PC-9 (cell line): ENCODE measurements around the gene DNAJB13. TPM values are rescaled to one million over a fixed set of nuclear protein-coding genes. Genes with fewer than 3 reads are reported as not detected.
A peak's percentile ranks its signal among the peaks of the same experiment; 100 is the strongest.

Source experiments
- Bru-seq: library from RNA; stranded (reverse); fragments of 400-500 nt; gene quantifications from one replicate; lab custom pipeline; 2021; lab: Mats Ljungman, UMichigan
- BruChase-seq, 2 experiments: library from RNA; stranded (reverse); fragments of 400-500 nt; gene quantifications; one replicate each; lab custom pipeline; 2021; lab: Mats Ljungman, UMichigan
- BruUV-seq: library from RNA; stranded (reverse); fragments of 400-500 nt; replicated peaks from 2 replicates; lab custom pipeline; 2021; lab: Mats Ljungman, UMichigan
- CTCF ChIA-PET: fragments of 300-600 bp; sonication (Branson Sonifier 250); formaldehyde crosslinking; loops from one replicate; lab custom pipeline; 2022; ENCODE audit warnings: antibody characterized with exemption; lab: Charles Lee
- POLR2A ChIA-PET: fragments of 300-600 bp; sonication (Branson Sonifier 250); formaldehyde crosslinking; loops from one replicate; lab custom pipeline; 2022; ENCODE audit warnings: antibody characterized with exemption; ENCODE audit not compliant: unreplicated experiment; lab: Charles Lee
- DNase-seq, 2 experiments: peaks; one replicate each; pipeline versions ENCODE4 v3.0.0 to v3.0.0-alpha.2; 2015 to 2022; ENCODE audit warnings: mixed read lengths in 1 of 2
- H2AFZ ChIP-seq: fragments of 200-600 bp; sonication (generic); 2 replicates; pipeline ENCODE4 v1.8.1; 2017; ENCODE audit warnings: antibody characterized with exemption
- H3F3A ChIP-seq: fragments of 200-600 bp; sonication (generic); 2 replicates; pipeline ENCODE4 v1.8.1; 2017; ENCODE audit warnings: antibody characterized with exemption, mild to moderate bottlenecking, low read depth; ENCODE audit not compliant: insufficient read depth
- H3K27ac ChIP-seq: fragments of 200-600 bp; sonication (generic); 2 replicates; pipeline ENCODE4 v1.6.1; 2016; ENCODE audit warnings: mixed run types
- H3K27me3 ChIP-seq: fragments of 200-600 bp; sonication (generic); 2 replicates; pipeline ENCODE4 v1.6.1; 2016; ENCODE audit warnings: low read depth, mixed run types; ENCODE audit not compliant: insufficient read depth
- H3K36me3 ChIP-seq: fragments of 200-600 bp; sonication (generic); 2 replicates; pipeline ENCODE4 v1.6.1; 2016; ENCODE audit warnings: low read depth, mixed run types
- H3K4me1 ChIP-seq: fragments of 200-600 bp; sonication (generic); replicated peaks from 2 replicates; pipeline ENCODE4 v1.6.1; 2016; ENCODE audit warnings: mixed run types; ENCODE audit not compliant: insufficient read depth
- H3K4me2 ChIP-seq: fragments of 200-600 bp; sonication (generic); 2 replicates; pipeline ENCODE4 v1.6.1; 2017; ENCODE audit warnings: mixed run types
- H3K4me3 ChIP-seq: fragments of 200-600 bp; sonication (generic); 2 replicates; pipeline ENCODE4 v1.6.1; 2016; ENCODE audit warnings: mixed run types
- H3K79me2 ChIP-seq: fragments of 200-600 bp; sonication (generic); 2 replicates; pipeline ENCODE4 v1.6.1; 2017; ENCODE audit warnings: low read depth, mixed run types
- H3K9me2 ChIP-seq: fragments of 200-600 bp; sonication (generic); 2 replicates; pipeline ENCODE4 v1.8.1; 2017; ENCODE audit warnings: mild to moderate bottlenecking; ENCODE audit not compliant: insufficient read depth
- H3K9me3 ChIP-seq: fragments of 200-600 bp; sonication (generic); 2 replicates; pipeline ENCODE4 v1.8.1; 2016; ENCODE audit warnings: low read depth; ENCODE audit not compliant: insufficient read depth
- H4K20me1 ChIP-seq: fragments of 200-600 bp; sonication (generic); 2 replicates; pipeline ENCODE4 v1.8.1; 2017; ENCODE audit not compliant: insufficient read depth
- EZH2 ChIP-seq: fragments of 200-600 bp; sonication (generic); IDR thresholded peaks from 2 replicates; pipeline ENCODE4 v1.8.0; 2017; ENCODE audit warnings: antibody characterized with exemption, low read depth
- intact Hi-C: fragments of 100-400 bp; cut with micrococcal nuclease; formaldehyde crosslinking; loops from one replicate; pipeline ENCODE4 v1.10.0; 2022; ENCODE audit not compliant: unreplicated experiment
- long read RNA-seq: library from polyadenylated mRNA; stranded (forward); transcript quantifications from one replicate; pipeline ENCODE4 v2.0.0, GENCODE V29; 2022
- total RNA-seq: library from RNA; stranded (reverse); gene quantifications from 2 replicates; pipeline ENCODE4 v1.2.3, GENCODE V29; 2021
- TF ChIP-seq, protein P1 (sequence below): fragments of 200-600 bp; sonication (generic); conservative IDR thresholded peaks from 2 replicates; pipeline ENCODE4 v1.6.1; 2017; ENCODE audit warnings: mixed run types, antibody characterized with exemption, mild to moderate bottlenecking, moderate library complexity

Gene DNAJB13
- total RNA-seq (0.79 and 0.90 TPM in 2 replicates), Bru-seq, nascent RNA (percentile 18 among the genes with signal in this experiment), BruChase-seq, experiment 1, labeled RNA remaining after a 2-hour chase (percentile 31 among the genes with signal in this experiment), BruChase-seq, experiment 2, labeled RNA remaining after a 6-hour chase (percentile 24 among the genes with signal in this experiment)
- long read RNA-seq, partial matches to known transcripts, result 0 of 1 reads
- long read RNA-seq, other reads (novel, unspliced or antisense), result 1 of 1 reads

DNA sequence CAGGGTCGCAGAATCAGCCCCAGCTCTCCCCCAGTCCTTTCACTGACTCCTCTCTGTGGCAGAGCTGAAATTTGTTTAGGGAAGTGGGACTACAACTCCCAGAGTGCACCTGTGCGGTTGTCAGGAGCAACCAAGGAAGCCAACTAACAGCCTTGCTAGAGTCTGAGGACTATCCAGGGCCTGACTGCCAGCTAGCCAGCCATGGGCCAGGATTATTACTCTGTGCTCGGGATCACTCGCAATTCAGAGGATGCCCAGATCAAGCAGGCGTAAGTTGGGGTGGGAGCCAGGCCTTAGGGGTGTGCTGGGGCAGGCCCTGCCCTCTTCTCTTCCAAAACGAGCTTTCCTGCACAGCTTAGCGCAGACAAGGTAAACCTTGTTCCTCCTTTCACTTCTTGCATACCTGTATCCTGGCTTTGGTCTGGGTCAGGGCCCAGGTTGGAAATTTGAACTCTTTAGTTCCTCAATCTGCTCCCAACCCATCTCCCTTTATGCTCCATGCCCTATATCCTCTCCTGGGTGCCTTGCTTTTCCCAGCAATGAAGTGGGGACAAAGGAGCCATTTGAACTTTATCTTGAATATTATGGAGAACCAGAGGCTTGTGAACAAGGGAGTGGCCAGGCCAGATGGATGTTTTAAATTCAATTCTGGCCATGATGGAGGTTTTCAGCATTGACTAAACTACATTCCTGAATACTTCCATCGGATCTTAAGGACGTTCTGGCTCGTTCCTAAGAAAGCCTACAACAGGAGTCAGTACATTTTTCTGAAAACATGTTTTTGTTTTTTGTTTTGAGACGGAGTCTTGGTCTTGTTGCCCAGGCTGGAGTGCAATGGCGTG is at the start of gene DNAJB13:
TSS of gene DNAJB13 (plus strand) at position 158 of the 842 bp plus-strand sequence. CDS start at position 202, 44 bp downstream.
- peak; percentile 45 to 47 for DNase-seq
- CTCF ChIA-PET, result no interaction called here

DNA sequence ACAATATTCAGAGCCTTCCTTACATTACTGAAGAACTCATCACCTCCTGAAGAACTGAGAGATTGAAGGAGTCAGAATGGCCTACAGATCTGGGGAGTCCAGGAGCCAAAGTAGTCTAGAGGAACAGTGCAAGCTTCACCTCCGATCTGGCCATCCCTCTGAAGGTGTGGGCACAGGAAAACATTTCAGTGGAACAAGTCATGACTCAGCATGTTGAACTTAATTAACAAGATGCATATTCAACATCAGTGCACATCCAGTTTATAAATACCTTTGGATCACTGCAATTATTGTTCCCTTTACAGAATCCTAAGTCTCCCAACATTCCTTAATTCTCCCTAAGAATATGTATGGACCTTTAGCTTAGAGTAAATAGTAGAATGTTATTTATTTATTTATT is 48.5 kb upstream of the DNAJB13 start:
- H3K9me3 ChIP-seq, result no peaks in the 10 kb centered on the region
- peaks cover 22% of the 10 kb centered on the region for H3K36me3 ChIP-seq
- no peaks in the 10 kb centered on the region for H3K79me2 ChIP-seq
- BruUV-seq, result no TSS peak
- H3K27me3 ChIP-seq, result no peaks in the 10 kb centered on the region
- ChIA-PET POLR2A (no interaction called here), CTCF (no interaction called here)
- no peak overlapping the region for H2AFZ ChIP-seq
- no peak overlapping the region for H3K4me2 ChIP-seq
- intact Hi-C loops, result no loop called here
- no peaks in the 10 kb centered on the region for H4K20me1 ChIP-seq
- no peaks in the 10 kb centered on the region for H3K4me1 ChIP-seq
- H3F3A ChIP-seq, result no peaks in the 10 kb centered on the region
- no peak overlapping the region for H3K4me3 ChIP-seq
- H3K9me2 ChIP-seq, result no peaks in the 10 kb centered on the region
- no peak for TF ChIP-seq EZH2
- TF ChIP-seq, protein P1, sequence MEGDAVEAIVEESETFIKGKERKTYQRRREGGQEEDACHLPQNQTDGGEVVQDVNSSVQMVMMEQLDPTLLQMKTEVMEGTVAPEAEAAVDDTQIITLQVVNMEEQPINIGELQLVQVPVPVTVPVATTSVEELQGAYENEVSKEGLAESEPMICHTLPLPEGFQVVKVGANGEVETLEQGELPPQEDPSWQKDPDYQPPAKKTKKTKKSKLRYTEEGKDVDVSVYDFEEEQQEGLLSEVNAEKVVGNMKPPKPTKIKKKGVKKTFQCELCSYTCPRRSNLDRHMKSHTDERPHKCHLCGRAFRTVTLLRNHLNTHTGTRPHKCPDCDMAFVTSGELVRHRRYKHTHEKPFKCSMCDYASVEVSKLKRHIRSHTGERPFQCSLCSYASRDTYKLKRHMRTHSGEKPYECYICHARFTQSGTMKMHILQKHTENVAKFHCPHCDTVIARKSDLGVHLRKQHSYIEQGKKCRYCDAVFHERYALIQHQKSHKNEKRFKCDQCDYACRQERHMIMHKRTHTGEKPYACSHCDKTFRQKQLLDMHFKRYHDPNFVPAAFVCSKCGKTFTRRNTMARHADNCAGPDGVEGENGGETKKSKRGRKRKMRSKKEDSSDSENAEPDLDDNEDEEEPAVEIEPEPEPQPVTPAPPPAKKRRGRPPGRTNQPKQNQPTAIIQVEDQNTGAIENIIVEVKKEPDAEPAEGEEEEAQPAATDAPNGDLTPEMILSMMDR, result no peak
- no peak overlapping the region for H3K27ac ChIP-seq
- no peak for DNase-seq

More for the DNA sequence above, at the start of gene DNAJB13:
- Histone ChIP-seq H3K4me2 (no peak within 1 kb of the TSS), H2AFZ (no peak within 1 kb of the TSS), H3F3A (peaks cover 5% of the 10 kb centered on the region; the same call in 1 of the 2 replicates), H3K9me2 (no peaks in the 10 kb centered on the region), H3K9me3 (no peaks in the 10 kb centered on the region), H3K79me2 (no peaks in the 10 kb centered on the region), H4K20me1 (no peaks in the 10 kb centered on the region), H3K27ac (no peak within 1 kb of the TSS), H3K36me3 (no peaks in the 10 kb centered on the region), H3K27me3 (no peaks in the 10 kb centered on the region), H3K4me1 (peaks cover 7% of the 10 kb centered on the region), H3K4me3 (no peak within 1 kb of the TSS)
- POLR2A ChIA-PET, result no interaction called here
- TF ChIP-seq EZH2, result no peak
- TF ChIP-seq, protein P1, result no peak
- no TSS peak for BruUV-seq
- intact Hi-C loops, result no loop called here

DNA sequence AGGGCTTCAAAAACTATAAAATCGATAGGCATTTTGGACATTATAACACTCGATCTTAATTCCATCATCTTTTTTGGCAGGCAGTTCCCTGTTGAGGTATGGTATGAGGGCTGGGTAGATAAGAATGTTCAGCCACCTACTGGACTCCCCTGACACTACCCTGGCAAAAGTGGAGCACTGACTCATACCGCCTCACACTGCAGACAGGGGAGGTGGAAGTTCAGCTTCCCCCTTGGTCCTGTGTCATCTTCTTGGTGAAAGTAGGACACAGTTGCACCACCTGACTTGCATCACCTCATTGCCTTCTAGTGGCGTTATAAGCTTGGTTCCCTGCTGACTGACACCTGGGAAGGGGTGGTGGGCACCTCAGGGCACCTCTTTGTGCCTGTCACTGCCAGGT is 43.6 kb upstream of the DNAJB13 start:
- BruUV-seq, result no TSS peak
- POLR2A ChIA-PET, result interaction anchor here (0.6 kb wide), 1 partner anchor 281 kb away, joined by 8 read pairs; no protein-coding TSS in a partner anchor

More for the DNA sequence above, 43.6 kb upstream of the DNAJB13 start:
- no peak for TF ChIP-seq EZH2
- TF ChIP-seq, protein P1, result peak; percentile 40; the same call in 1 of the 2 replicates
- Histone ChIP-seq H3K36me3 (peaks cover 25% of the 10 kb centered on the region; the same call in 1 of the 2 replicates), H3K79me2 (no peaks in the 10 kb centered on the region), H4K20me1 (no peaks in the 10 kb centered on the region), H3K4me1 (no peaks in the 10 kb centered on the region), H3F3A (no peaks in the 10 kb centered on the region), H3K4me2 (no peak overlapping the region), H3K4me3 (no peak overlapping the region), H2AFZ (no peak overlapping the region), H3K27ac (0 out of 2 replicates have a peak overlapping the region, but pooled peaks have one; percentile 9), H3K9me2 (no peaks in the 10 kb centered on the region), H3K27me3 (no peaks in the 10 kb centered on the region), H3K9me3 (no peaks in the 10 kb centered on the region)
- intact Hi-C loops, result no loop called here
- CTCF ChIA-PET, result no interaction called here
- DNase-seq, result peak; percentile 14 to 56
